Tibial artery (tissue), 4 donors: ENCODE measurements around the gene LTV1.
"Not testable (repeated sequence)": the region's sequence is repeated elsewhere in the genome, so short reads cannot be mapped to it uniquely, and the experiment has no call there.

ENCODE experiments used
- DNase-seq, 2 donors: peaks; one replicate each; pipeline ENCODE4 v3.0.0-alpha.2; 2019
- H3K27ac ChIP-seq, 2 donors: fragments of 200-600 bp; sonication (generic) in 1 of 2; 1 replicate in 1 of 2; 2 replicates in 1 of 2; pipeline ENCODE4 v1.5.1; 2018 to 2019; ENCODE audit warnings: mild to moderate bottlenecking in 1 of 2
- H3K27me3 ChIP-seq, 2 donors: fragments of 200-600 bp; sonication (generic) in 1 of 2; one replicate each; pipeline versions ENCODE4 v1.5.1 to v1.6.0; 2016 to 2019
- H3K36me3 ChIP-seq, 3 donors: fragments of 200-600 bp; sonication (generic) in 2 of 3; one replicate each; pipeline ENCODE4 v1.5.1; 2016 to 2019; ENCODE audit warnings: mild to moderate bottlenecking in 2 of 3
- H3K4me1 ChIP-seq, 4 donors: fragments of 200-600 bp; sonication (generic) in 2 of 4; 1 replicate in 3 of 4; 2 replicates in 1 of 4; pipeline ENCODE4 v1.5.1; 2016 to 2019
- H3K4me3 ChIP-seq, 2 donors: fragments of 200-600 bp; sonication (generic) in 1 of 2; 1 replicate in 1 of 2; 2 replicates in 1 of 2; pipeline ENCODE4 v1.5.1; 2018 to 2019; ENCODE audit warnings: mild to moderate bottlenecking in 2 of 2
- H3K9me3 ChIP-seq, 3 donors: fragments of 200-600 bp; sonication (generic) in 1 of 3; one replicate each; pipeline ENCODE4 v1.5.1; 2016 to 2019
- CTCF ChIP-seq, 2 experiments: fragments of 200-600 bp in 1 of 2; fragments of 450-650 bp in 1 of 2; IDR thresholded peaks; one replicate each; pipeline ENCODE4 v1.5.1; 2017 to 2019; ENCODE audit warnings: antibody characterized with exemption in 2 of 2, mild to moderate bottlenecking in 1 of 2, moderate library complexity in 1 of 2
- intact Hi-C: fragments of 100-400 bp; cut with DNase I; formaldehyde crosslinking; loops from one replicate; pipeline ENCODE4 v1.15.0; 2023; ENCODE audit warnings: low total_unique reads

The LTV1 gene

GRCh38 chr6:143844006-143844405, 868 bp downstream of the LTV1 start:
- Histone ChIP-seq H3K4me1 (peaks cover 0 to 31% (median 16%) of the 10 kb centered on the region in 4 donors), H3K27ac (peak overlapping the region; percentile 89 to 95), H3K4me3 (peak overlapping the region; percentile 85 to 89), H3K27me3 (no peaks in the 10 kb centered on the region), H3K36me3 (peaks cover 32 to 42% (median 39%) of the 10 kb centered on the region in 3 donors), H3K9me3 (no peaks in the 10 kb centered on the region)
- intact Hi-C loops: loop anchor here (5.0 to 10.0 kb wide), 3 partner anchors 167 to 779 kb away; partner anchors contain the start of genes AIG1 and PHACTR2
- no peak for DNase-seq
- no peak for TF ChIP-seq CTCF (IDR thresholded peaks at IDR 0.05)

- DNase-seq: no peak
- no peaks in the 10 kb centered on the region for H3K27me3 ChIP-seq
- no peaks in the 10 kb centered on the region for H3K9me3 ChIP-seq
- TF ChIP-seq CTCF (IDR thresholded peaks at IDR 0.05): no peak
- H3K4me1 ChIP-seq: peaks cover 0 to 22% (median 11%) of the 10 kb centered on the region in 4 donors
- H3K36me3 ChIP-seq: peaks cover 39 to 52% (median 42%) of the 10 kb centered on the region in 3 donors
- intact Hi-C loops: loop anchor here (5.0 to 10.0 kb wide), 2 partner anchors 167 to 780 kb away; partner anchors contain the start of gene AIG1
- H3K27ac ChIP-seq: no peak overlapping the region
- H3K4me3 ChIP-seq: no peak overlapping the region
Measured at GRCh38 chr6:143845033-143845432, 1.9 kb downstream of the LTV1 start.

- H3K4me3 ChIP-seq, H3K9me3 ChIP-seq, H3K4me1 ChIP-seq, intact Hi-C loops, H3K27me3 ChIP-seq, DNase-seq, H3K27ac ChIP-seq: not testable (repeated sequence)
- H3K36me3 ChIP-seq: peaks cover 67 to 97% (median 91%) of the 10 kb centered on the region in 3 donors
Measured at GRCh38 chr6:143851706-143852105, 8.6 kb downstream of the LTV1 start.

- DNase-seq, H3K27me3 ChIP-seq, H3K9me3 ChIP-seq, H3K27ac ChIP-seq, intact Hi-C loops, H3K4me3 ChIP-seq, H3K4me1 ChIP-seq: not testable (repeated sequence)
- peaks cover 70 to 99% (median 97%) of the 10 kb centered on the region in 3 donors for H3K36me3 ChIP-seq
Measured at GRCh38 chr6:143855057-143855456, 11.9 kb downstream of the LTV1 start.

- H3K27ac ChIP-seq, H3K4me3 ChIP-seq, H3K27me3 ChIP-seq, H3K9me3 ChIP-seq, intact Hi-C loops, DNase-seq, H3K4me1 ChIP-seq: not testable (repeated sequence)
- peaks cover 70 to 99% (median 97%) of the 10 kb centered on the region in 3 donors for H3K36me3 ChIP-seq
Measured at GRCh38 chr6:143856762-143857161, 13.6 kb downstream of the LTV1 start.

- Histone ChIP-seq H3K27ac (no peak overlapping the region), H3K4me1 (no peaks in the 10 kb centered on the region), H3K4me3 (no peak overlapping the region), H3K27me3 (no peaks in the 10 kb centered on the region), H3K9me3 (peaks cover 0 to 7% (median 0%) of the 10 kb centered on the region in 3 donors), H3K36me3 (peaks cover 74 to 99% (median 97%) of the 10 kb centered on the region in 3 donors)
- intact Hi-C loops: no loop called here
- no peak for TF ChIP-seq CTCF (IDR thresholded peaks at IDR 0.05)
- DNase-seq: no peak
Measured at GRCh38 chr6:143857651-143858050, 14.5 kb downstream of the LTV1 start.

GRCh38 chr6:143859891-143860660, 16.9 kb downstream of the LTV1 start:
- intact Hi-C loops: no loop called here
- TF ChIP-seq CTCF (IDR thresholded peaks at IDR 0.05): no peak
- H3K4me3 ChIP-seq: no peak overlapping the region
- H3K9me3 ChIP-seq: peaks cover 0 to 1% (median 0%) of the 10 kb centered on the region in 3 donors
- no peaks in the 10 kb centered on the region for H3K4me1 ChIP-seq
- no peak for DNase-seq
- peaks cover 88 to 99% (median 91%) of the 10 kb centered on the region in 3 donors for H3K36me3 ChIP-seq
- H3K27ac ChIP-seq: no peak overlapping the region
- H3K27me3 ChIP-seq: no peaks in the 10 kb centered on the region
